ENCODE results near the gene DISP3.

- no peak for TF ChIP-seq POLR2A (IDR thresholded peaks at IDR 0.05)
- no peak for TF ChIP-seq CTCF (IDR thresholded peaks at IDR 0.05)
These were observed 29.9 kb upstream of the DISP3 start for GRCh38 chr1:11449100-11449403.
